SH-SY5Y (cell line): ENCODE results near the gene RSL1D1.

Source experiments
- GATA2 ChIP-seq: IDR thresholded peaks from 2 replicates; pipeline ENCODE4 v1.6.1; 2011; ENCODE audit warnings: mild to moderate bottlenecking, low read depth, low read length
- GATA3 ChIP-seq: IDR thresholded peaks from 2 replicates; pipeline ENCODE4 v1.6.1; 2011; ENCODE audit warnings: low read depth, mild to moderate bottlenecking, low read length, moderate library complexity

GRCh38 chr16:11806721-11807120 is 44.6 kb downstream of the RSL1D1 start:
- TF ChIP-seq GATA2: no peak
- no peak for TF ChIP-seq GATA3
